GM19035 (cell line): ENCODE results near the gene GRAMD4.

Experiments
- ATAC-seq: cut with Tn5 transposase; IDR thresholded peaks from one replicate; pipeline ENCODE4 v1.9.1; 2021; ENCODE audit not compliant: unreplicated experiment

GRAMD4 gene

DNA sequence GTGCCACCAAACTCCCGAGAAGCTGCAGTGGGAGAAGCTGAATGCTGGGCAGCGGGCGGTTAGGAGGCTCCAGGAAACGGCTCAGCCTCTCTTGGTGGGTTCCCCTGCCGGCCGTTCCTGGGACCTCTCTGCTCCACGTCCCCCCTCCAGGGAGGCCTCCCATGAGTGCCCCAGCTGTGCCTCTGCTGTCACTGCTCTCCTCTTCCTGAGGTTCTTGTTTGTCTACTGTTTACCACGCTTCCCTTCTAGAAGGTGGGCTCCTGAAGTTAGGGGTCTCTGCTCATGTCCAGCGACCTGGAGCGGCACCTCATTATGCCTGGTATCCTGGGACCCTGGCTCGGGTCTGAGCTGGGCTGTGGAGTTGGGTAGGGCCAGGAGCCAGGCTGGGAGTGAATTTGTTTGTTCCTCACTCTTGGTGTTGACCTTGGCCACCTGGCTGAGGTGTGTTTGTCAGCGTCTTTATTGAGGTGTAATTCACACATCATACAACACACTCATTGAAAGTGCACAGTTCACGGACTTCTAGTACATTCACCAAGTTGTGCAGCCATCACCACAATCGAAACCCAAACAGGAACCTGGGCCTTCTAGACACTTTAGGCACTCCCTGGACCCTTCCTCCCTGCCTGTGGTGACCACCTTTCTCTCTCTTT lies 37.8 kb upstream of the GRAMD4 start:
- no peak for ATAC-seq

DNA sequence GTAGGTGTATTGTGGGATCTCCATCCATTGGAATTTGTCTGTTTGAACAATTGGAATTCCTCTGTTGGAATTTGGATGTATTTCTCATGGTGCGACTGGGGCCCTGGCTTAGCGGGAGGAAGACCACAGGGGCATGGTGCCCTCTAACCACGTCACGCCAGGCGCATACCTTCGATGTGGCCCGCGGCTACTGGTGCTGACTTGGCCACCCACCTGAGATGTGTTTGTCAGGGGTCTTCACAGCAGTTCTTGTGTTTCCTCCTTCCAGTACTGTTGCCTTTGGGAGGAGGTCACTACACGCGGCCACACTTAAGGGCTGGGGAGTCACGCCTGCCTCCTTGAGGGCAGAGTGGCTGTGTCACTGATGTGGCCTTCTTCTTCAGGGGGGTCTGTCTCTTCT lies 36.6 kb upstream of the GRAMD4 start:
- ATAC-seq, result no peak

DNA sequence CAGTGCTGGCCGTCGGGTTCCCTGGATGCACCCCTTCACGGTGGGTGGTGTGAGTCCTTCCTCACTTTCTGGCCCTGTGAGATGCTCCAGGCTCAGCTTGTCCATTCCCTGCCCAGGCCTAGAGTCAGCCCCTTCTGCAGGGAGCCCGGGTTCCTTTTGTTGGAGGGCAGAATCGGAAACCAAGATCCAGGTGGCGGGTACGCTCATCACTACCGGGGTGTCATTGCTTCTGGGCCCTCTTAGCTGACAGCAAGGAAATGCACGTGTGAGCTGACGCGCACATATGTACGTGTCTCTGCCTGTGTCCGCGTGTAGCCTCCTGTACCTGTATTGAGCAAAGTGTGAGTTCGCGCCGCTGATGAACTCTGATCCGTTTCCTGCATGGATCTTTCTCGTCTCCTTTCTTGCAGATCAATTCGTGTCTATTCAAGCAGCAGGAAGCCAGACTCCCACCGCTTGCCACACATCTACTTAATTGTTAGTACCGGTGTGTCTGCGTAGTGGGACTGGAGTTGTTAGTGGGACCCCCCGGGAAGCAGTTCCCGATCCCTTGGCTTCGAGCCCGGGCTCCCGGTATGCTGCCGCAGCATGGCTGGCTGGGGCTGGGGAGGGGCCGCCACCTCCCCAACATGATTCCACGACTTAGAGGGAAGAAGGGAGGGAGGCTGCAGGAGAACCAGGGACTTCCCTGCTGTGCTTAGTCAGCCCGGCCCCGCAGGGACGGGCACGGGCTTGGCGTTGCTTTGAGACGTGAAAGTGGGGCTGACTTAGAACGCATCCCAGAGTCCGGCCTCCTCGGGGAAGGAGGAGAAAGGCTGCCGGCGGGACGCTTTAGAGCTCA lies 35.9 kb upstream of the GRAMD4 start:
- no peak for ATAC-seq

DNA sequence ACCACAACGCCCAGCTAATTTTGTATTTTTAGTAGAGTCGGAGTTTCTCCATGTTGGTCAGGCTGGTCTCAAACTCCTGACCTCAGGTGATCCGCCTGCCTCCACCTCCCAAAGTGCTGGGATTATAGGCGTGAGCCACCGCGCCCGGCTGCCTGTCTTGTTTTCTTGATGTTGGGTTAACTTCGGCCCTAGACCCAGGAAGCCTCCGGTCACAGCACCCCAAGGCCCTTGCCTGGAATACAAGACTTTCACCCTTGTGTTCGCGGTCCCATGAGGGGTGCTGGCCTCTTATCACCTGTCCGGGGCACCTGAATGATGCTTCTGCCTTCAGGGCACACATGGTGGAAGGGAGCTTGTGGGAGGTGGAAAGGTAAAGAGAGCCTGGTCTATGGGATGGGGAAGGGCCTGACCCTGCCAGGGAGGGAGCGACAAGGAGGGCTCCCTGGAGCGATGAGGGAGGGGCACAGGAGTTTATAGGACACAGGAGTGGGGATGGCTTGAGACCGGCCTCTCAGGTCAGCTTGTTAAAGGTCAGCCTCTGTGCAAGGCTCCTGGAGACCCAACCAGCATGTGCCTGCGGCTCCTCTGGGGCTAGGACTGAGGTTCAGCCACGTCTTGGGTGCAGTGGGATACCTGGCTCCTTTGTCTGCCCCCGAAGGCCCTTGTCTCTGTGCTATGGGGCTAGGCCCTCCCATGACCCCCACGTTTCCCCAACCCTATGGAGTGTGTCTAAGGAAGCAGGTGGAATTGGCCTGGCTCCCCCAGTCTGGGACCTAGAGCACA lies 34.7 kb upstream of the GRAMD4 start:
- no peak for ATAC-seq

DNA sequence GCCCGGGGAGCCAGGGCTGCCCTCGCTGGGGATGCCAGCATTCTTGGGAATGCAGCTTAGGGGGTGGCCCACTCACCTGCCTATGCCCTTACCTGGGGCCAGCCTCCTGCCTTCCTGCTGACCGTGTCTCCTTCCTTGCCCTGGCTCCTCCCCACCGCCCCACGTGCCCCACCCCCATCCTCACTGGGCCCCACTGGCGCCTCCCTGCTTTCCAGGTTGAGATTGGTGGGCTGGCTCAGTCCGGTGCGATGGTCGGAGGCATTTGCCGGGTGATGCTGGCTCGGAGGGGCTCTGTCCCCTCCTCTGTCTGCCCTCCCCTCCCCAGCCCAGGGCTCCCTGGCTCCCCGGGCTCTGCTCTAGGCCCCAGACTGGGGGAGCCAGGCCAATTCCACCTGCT lies 34.1 kb upstream of the GRAMD4 start:
- no peak for ATAC-seq

DNA sequence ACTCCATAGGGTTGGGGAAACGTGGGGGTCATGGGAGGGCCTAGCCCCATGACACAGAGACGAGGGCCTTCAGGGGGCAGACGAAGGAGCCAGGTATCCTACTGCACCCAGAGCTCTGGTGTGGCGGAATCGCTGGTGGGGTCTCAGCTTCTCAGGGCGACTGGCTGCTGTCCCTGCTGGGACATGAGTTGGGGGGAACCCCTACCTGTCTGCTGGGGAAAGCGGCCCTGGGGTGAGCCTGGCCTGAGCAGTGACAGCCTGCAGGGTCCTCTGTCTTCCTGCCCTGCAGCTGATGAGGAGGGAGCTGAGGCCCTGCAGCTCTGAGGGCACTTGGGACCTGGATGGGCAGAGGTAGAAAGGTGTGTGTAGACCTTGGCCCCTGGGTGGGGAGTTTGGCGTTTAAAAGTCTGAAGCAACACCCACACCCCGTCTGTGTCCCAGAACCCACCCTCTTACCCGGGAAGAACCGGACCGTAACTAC lies 33.6 kb upstream of the GRAMD4 start:
- ATAC-seq, result no peak

DNA sequence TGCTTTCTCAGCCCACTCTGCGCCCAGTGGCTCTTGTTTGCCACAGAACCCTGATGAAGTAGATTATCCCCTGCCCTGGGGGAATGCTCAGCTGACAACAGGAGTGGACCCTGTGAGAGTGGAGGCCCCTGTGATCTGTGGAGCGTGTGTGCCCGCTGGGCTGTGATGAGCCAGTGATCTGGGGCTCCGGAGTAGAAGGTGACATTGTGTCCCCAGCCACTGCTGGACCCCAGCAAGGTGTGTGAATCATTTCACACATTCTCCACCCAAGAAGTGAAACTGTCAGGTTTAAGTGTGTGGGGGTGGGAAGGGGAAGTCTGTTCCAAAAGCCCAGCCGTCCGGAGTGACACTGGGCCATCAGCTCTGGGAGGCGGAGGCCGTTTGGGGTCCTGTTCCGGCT lies 33.1 kb upstream of the GRAMD4 start:
- ATAC-seq, result peak; percentile 50

DNA sequence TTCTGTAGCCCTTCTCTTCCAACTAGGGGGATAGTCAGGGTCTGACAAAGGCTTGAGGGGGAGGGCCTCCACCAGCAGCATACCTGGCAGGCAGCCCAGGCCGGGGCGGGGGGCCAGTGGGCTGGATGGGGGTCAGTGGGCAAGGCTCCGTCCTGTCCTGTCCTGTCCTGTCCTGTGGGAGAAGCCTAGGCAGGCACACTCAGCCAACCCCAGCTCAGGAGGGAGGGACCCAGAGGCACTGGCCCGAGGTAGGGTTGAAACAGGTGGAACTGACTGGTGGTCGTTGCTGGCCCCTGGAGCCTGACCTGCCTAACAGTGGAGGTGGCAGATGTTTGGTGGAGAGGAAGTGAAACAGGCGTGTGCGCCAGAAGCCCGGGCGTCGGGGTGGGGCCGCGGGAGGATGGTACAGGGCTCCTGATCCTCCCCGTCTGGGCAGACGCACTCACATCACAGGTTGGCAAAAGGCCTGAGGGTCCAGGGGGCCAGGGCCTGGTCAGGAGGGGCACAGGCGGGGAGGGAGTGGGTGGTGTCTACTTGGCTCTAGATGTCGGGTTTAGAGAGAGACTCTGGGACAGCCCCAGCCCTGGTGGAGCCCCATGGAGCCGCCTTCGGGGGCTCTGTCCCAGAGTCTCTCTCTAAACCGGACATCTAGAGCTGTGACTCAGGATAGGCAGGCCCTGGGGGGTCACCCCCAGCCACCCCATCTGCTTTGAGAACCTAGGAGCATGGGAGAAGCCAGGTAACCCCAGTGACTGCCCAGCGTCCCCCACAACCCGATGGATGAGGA lies 32.5 kb upstream of the GRAMD4 start:
- peak; percentile 59 for ATAC-seq

DNA sequence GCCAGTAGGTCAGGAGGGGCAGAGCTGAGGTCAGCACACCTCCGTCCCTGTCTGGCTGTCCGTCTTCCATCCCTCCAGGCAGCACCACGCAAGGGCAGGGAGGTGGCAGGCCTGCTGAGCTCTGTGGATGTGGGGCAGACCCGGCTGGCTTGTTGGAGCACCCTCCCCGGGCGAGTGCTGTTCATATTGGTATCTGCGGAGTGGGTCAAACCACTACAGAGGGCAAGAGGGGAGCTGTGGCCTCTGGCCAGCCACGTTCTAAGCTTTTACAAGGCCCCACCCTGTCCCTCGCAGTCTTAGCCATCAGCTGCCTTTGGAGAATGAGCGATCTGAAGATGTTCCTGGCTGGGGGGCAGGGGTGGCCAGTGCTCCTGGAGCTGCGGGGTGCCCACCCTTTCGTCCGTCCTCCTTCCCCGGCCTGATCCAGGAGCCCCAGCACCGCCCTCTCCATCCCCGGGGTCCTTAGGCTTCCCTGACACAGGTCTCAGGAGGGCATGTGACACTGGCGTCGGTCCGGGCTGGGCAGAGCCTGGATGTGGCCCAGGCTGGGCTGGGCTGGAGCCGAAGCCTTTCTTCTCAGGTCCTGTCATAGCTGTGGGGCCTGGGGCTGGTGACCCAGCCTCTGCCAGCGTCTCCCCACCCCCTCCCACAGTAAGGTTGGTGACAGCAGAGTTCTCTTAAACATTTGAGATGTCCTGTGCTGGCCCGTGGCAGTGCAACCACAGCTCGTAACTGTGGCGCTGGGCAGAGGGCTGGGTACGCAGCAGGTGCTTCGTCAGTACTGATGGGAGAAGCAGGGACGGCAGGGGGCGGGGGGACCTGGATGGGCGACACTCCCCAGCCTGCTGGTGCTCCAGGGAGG lies 31.7 kb upstream of the GRAMD4 start:
- ATAC-seq, result no peak

DNA sequence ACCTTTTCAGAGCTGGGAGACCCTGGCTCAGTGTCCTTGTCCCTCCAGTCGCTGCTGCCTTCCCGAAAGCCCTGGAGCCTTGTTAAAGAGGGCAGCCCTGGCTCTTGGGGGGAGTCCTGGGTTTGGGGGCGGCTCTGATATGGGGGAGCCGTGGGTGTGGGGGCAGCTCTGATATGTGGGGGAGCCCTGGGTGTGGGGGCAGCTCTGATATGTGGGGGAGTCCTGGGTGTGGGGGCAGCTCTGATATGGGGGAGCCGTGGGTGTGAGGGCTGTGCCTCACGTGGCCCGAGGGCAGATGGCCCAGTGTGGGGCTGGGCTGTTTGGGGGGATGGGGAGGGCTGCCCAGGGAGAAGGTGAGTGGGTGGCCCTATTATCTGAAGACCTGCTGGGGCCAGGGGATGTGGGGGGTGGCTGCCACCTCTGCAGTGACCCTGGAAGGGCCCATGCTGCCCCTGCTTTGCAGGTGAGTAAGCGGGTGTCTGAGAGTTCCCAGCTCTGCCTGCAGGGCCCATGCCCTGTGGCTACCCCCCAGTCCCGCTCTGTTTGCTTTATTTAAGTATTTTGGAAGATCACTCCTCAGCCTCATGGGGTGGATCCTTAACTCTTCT lies 30.9 kb upstream of the GRAMD4 start:
- no peak for ATAC-seq

DNA sequence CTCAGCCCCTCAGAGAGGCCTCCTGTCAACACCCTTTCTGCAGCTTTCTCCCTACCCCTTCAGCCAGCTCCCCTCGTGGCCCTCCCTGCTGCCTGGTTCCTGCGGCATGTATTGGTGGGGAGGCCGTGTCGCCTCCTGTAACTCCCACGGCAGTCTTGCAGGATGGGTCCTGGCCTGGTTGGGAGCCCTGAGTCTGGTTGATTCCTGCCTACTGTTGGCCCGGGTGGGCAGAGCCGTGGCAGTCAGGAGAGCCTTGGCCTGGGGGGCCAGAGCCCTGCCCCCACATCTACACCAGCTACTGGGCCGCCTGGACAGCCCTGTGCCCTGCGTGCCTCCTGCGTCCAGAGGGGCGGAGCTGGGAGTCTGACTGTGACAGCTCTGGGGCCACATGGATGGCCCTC lies 30.3 kb upstream of the GRAMD4 start:
- no peak for ATAC-seq

DNA sequence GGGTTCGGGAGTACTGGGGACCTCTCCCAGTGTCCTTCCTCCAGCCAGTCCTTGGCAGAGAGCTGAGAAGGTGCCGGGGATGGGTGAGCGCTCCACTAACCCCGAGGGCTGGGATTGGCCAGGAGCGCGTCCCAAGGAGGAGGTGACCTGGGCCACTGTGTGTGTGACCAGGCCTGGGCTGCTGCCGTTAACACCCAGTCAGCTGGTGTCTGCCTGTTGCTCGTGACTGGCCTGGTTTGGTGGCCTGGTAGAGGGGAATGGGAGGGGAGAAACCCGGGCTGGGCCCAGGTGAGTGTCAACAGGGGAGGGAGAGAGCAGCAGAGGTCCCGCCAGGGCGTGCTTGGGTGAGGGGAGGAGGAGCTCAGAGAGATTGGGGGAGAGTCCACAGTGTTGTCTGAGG lies 29.9 kb upstream of the GRAMD4 start:
- no peak for ATAC-seq

DNA sequence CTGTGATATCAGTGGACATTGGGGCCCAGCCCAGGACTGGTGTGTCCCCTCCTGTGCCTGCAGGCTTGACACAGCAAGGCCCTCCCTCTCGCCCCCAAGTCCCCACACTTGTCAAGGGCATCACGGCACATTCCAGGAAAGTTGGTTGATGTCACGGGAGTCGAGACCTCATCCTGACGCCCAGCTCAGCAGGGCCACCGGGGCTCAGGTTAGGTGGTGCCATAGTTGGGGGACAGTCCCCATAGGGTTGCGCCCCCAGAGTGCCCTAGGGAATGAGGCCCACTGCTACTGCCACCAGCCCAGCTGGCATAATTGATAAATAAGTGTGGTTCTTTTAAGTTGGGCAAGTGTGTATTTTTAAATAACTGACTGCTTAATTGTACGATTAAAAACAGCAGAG lies 28.3 kb upstream of the GRAMD4 start:
- no peak for ATAC-seq

DNA sequence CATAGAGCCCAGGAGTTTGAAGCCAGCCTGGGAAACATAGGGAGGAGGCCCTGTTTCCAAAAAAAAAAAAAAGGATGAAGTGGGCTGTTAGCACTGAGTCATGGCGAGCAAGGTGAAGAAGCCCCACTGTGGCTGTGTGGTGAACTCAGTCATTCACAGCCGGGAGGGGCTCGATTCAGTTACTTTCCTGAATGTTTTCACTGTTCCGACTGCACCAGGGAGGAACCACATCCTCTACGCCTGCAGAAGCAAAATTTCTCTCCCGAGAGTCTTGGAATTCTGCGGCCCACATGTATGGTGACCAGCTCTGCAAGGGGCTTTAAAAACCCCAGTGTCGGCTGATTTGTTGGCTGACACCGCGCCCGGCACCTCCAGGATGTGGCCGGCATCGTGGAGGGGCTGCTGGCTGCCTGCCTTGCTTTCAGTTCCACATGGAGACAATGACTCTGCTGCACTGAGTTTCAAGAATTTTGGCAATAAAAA lies 27.8 kb upstream of the GRAMD4 start:
- no peak for ATAC-seq

DNA sequence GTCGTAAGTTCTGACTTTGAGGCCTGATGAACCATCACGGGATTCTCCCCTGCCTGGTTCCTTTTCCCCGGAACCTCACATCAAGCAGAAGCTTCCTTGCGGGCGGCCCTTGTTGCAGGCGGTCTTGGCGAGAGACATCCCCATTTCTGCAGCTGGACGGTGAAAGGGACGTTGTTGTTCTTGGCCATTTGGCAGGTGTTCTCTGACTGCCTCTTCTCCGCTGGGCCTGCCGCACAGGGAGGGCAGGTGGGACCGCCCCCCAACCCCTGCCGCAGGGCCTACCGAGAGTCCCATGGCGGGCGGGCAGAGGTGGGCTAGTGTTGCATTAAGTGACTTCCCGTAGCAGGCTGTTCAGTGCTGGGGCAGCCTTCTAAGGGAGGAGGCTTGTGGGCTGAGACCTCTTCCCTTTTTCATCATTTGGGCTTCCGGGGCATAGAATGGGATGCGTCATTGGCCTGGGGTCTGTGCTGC lies 26.9 kb upstream of the GRAMD4 start:
- no peak for ATAC-seq

DNA sequence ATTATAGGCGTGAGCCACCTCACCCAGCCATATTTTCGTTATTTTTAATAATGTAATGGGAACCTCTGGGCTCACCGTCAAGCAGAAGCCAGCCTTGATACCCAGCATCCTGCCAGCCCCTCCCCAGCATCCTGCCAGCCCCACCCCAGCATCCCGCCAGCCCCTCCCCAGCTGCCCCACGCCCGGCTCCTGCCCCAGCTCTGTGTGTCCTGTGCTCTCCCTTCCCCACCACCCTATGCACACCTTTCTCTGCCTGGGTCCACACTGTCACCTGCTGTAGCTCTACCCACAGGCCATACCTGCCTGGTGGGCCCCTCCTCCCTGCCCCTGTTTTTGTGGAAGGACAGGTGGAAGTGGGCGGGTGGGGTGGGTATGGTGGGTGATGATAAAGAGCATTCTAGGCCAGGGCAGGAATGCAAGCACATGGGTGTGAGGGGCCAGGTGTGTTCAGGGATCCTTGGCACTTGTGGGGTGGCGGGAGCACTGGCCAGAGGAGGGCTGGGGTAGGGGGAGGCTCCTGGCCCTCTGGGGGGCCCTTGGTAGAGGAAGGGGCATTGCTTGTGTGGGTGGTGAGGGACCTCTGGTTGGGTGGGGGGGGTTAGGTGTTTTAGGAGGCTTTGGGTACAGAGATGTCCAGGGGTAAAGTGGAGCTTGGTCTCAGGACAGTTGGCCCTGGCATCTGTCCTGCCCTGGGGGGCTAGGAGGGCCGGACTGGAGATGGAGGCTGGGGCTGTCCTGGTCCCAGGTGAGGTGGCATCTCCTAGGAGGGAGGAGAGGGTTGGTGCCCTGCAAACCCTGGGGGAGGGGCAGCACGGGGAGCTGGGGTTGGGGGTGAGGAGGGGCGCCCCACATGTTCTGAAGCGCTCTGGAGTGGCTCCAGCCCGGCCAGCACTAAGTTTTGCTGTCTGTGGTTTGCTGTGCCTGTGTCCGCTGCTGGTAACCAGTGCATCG lies 25.9 kb upstream of the GRAMD4 start:
- no peak for ATAC-seq

DNA sequence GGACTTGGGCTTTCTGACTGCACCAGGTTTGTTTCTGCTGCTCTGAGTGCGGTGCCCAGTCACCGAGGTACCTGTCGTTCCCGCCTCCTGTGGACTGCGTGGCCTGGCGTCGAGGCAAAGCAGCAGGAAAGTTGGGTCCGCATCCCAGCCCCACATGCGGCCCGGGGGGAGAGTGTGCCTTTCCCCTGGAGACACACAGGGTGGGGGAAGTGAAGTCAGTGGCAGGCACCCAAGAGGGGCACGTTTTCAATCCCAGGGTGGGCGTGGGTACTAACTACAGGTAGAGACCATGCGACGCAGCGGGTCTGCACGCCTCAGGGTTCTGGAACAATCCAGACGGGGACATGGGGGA lies 25.3 kb upstream of the GRAMD4 start:
- no peak for ATAC-seq

DNA sequence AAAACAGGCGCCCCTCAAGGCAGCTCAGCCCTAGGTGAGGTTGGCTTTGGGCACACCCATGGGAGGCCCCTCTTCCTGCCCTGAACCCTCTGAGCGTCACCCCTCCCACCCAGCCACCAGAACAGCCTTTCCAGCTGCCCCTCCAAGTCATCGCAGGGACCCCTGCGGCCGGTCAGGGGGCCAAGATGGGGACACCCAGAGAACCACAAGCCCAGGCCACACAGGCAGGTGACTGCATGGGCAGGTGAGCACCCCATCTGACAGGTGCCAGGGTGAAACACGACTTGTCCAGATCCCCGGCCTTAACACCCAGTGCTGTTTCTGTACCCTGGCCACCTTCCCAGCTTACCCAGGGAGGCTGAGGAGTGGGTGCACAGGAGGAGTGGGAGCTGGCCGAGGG lies 24.6 kb upstream of the GRAMD4 start:
- ATAC-seq, result no peak
